Muscle of arm (tissue), 12 donors: ENCODE data around the gene ADARB2. TPM values are rescaled to one million over a fixed set of nuclear protein-coding genes. Genes with fewer than 3 reads are reported as not detected.

Source experiments
- DNase-seq: peaks from one replicate; pipeline ENCODE4 v3.0.0-alpha.2; 2013
- polyA plus RNA-seq, 12 donors: library from polyadenylated mRNA; unstranded; fragments of 120-200 nt; gene quantifications; one replicate each; pipeline ENCODE4 v1.2.1, GENCODE V29; 2013; ENCODE audit not compliant: insufficient read length in 12 of 12

The ADARB2 gene
- polyA plus RNA-seq, 12 donors = 0.07 to 0.48 (median 0.32) TPM; not detected in 2

GRCh38 chr10:1663226-1663625, 74.1 kb downstream of the ADARB2 start:
- no peak for DNase-seq

- no peak for DNase-seq
These were observed 74.8 kb downstream of the ADARB2 start for GRCh38 chr10:1662438-1663025.

GRCh38 chr10:1661859-1662437, 75.4 kb downstream of the ADARB2 start:
- no peak for DNase-seq

GRCh38 chr10:1661416-1661815, 75.9 kb downstream of the ADARB2 start:
- DNase-seq = no peak

GRCh38 chr10:1660815-1661214, 76.5 kb downstream of the ADARB2 start:
- no peak for DNase-seq

- no peak for DNase-seq
These were observed 76.9 kb downstream of the ADARB2 start for GRCh38 chr10:1660386-1660785.

GRCh38 chr10:1659221-1659791, 78.0 kb downstream of the ADARB2 start:
- no peak for DNase-seq

GRCh38 chr10:1658658-1659057, 78.7 kb downstream of the ADARB2 start:
- no peak for DNase-seq

- DNase-seq = no peak
These were observed 79.8 kb downstream of the ADARB2 start for GRCh38 chr10:1657479-1657878.

- DNase-seq = no peak
These were observed 82.0 kb downstream of the ADARB2 start for GRCh38 chr10:1655367-1655766.

- DNase-seq = no peak
These were observed 82.4 kb downstream of the ADARB2 start for GRCh38 chr10:1654811-1655356.

GRCh38 chr10:1654247-1654646, 83.1 kb downstream of the ADARB2 start:
- no peak for DNase-seq

GRCh38 chr10:1653321-1653720, 84.0 kb downstream of the ADARB2 start:
- DNase-seq = no peak

- DNase-seq = no peak
These were observed 85.2 kb downstream of the ADARB2 start for GRCh38 chr10:1652151-1652550.

GRCh38 chr10:1651270-1651966, 85.9 kb downstream of the ADARB2 start:
- no peak for DNase-seq

GRCh38 chr10:1650542-1651269, 86.6 kb downstream of the ADARB2 start:
- no peak for DNase-seq

GRCh38 chr10:1648648-1649047, 88.7 kb downstream of the ADARB2 start:
- no peak for DNase-seq

- no peak for DNase-seq
These were observed 91.0 kb downstream of the ADARB2 start for GRCh38 chr10:1646332-1646731.

- DNase-seq = no peak
These were observed 91.4 kb downstream of the ADARB2 start for GRCh38 chr10:1645896-1646295.

GRCh38 chr10:1644191-1644711, 93.1 kb downstream of the ADARB2 start:
- no peak for DNase-seq

- no peak for DNase-seq
These were observed 93.5 kb downstream of the ADARB2 start for GRCh38 chr10:1643908-1644179.
